GM21423 (cell line): ENCODE data around the gene DCAF10.
"Not testable (repeated sequence)": the region's sequence is repeated elsewhere in the genome, so short reads cannot be mapped to it uniquely, and the experiment has no call there.

Experiments
- ATAC-seq: cut with Tn5 transposase; IDR thresholded peaks from one replicate; pipeline ENCODE4 v1.9.1; 2021; ENCODE audit warnings: mild to moderate bottlenecking, moderate library complexity; ENCODE audit not compliant: unreplicated experiment

DCAF10 gene

GRCh38 chr9:37859043-37859442, 58.4 kb downstream of the DCAF10 start:
- ATAC-seq: no peak

DNA sequence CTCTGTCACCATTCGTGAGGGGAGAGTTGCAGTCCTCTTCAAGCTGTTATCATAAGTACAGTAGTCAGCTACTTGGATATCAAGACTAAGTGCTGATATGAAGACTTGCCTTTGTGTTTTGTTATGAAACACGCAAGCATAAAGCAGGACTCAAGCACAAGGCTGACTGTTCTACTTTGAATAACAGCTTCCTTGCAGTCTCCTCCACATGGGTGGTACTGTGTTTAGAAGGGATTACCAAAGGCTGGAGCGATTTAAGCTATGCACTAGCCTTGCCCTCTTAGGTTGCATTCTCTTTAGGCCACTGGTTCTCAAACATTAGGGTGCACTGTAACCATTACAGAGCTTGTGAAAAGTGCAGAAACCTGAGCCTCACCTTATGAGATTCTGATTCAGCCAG, 61.9 kb downstream of the DCAF10 start:
- ATAC-seq: no peak

DNA sequence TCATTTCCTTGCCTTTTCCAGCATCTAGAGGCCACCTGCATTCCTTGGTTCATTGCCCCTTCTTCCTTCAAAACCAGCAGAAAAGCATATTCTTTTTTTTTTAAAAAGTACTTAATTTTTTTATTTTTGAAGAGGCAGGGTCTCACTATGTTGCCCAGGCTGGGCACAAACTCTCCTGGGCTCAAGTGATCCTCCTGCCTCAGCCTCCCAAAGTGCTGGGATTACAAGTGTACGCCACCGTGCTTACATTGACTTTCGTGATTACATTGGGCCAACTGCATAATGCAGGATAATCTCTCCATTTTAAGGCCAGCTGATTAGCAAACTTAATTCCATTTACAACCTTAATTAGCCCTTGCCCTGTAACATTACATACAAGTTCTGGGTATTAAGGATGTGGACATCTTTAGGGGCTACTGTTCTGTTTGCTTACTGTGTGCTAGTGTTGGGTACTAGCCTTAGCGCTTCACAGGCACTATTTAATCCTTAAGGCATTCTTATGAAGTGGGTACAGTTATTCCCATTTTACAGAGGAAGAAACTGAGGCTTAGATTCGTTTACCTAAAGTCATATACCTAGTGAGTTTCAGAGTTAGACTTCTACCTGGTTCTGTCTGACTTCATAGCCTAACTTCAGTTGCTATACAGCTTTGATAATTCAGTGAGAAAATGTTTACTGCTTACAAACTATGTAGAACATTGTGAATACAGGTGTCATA, 69.6 kb downstream of the DCAF10 start:
- ATAC-seq: no peak

GRCh38 chr9:37870799-37871176, 70.2 kb downstream of the DCAF10 start:
- ATAC-seq: no peak

GRCh38 chr9:37873955-37874354, 73.4 kb downstream of the DCAF10 start:
- no peak for ATAC-seq

DNA sequence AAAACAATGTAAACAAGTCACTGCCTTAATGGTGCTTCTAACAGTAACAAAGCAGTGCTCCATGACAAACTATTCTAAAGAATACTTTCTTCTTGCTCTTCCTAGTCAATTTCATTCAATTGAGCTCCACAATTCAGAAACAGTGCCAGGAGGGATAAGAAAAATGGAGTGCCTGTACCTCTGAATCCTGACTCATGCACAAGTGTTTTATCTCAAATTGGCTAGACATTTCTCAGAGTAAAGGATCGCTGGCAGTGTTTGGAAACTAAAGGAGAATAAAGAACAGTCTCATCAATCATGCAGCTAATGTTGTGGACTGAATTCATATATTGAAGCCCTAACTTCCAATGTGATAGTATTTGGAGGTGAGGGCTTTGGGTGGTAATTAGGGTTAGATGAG, 75.8 kb downstream of the DCAF10 start:
- no peak for ATAC-seq

DNA sequence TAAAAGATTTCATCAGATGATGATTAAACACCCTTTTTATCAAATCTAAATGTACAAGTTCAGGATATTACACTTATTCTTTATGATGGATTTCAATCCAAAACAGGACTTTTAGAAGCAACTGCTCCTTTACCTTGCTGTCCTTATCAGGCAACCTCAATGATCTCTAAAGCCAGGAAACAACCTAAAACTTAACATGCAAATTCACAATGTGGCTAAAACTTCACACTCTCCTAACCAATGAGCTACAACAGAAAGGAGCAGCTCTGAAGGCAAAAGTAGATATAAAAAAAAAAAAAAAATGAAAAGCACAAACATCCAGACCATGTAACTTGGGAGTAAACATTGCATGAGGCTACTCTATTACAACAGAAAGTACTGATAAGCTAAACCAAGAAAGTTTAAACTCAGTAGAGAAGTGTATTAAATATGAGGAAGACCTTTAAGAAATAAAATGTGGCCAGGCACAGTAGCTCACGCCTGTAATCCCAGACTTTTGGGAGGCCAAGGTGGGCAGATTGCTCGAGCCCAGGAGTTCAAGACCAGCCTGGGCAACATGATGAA, 80.4 kb downstream of the DCAF10 start:
- ATAC-seq: no peak

DNA sequence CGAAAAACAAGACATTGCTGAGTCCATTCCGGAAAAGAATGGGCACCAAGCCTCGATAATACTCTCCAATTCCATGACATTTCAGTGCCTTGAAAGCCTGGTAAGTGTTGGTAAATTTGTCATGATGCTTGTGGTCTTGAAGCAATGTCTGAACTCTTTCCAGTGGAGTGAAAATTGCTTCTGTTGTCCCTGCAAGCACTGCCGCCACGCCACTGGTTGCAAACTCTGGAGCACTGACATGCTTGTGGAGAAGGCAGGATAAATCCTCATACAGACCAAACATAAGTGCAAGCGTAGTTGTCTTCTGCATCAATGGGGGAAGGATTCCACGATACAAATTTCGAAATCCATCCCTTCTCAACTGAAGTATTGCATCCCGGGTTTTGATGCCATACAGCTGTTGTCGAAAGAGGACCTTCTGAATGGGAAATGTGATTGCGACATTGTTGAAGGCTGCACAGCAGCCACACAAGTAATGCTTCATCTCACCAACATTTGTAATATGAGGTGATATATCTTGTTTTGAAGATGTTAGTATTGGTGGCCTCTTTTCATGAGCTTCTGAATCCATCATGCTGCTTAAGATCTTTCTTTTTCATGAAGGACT, 87.5 kb downstream of the DCAF10 start:
- not testable (repeated sequence) for ATAC-seq

DNA sequence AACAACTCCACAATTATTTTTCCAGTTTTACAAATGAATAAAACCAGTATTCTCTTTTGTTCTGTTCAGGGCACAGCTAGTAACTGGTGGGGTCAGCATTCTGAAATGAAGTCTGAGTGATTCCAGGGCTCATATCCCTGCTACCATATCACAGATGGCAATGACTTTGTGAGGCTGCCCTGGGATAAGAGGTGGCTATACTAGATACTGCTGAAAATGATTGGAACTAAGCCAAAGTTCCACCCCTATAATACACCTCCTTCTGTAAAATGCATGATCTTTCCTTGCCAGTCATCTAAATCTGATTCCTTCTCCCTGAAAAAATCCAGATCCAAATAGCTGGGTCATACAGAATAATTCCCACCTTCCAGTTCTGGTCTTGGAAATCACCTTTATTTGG, 88.9 kb downstream of the DCAF10 start:
- no peak for ATAC-seq

DNA sequence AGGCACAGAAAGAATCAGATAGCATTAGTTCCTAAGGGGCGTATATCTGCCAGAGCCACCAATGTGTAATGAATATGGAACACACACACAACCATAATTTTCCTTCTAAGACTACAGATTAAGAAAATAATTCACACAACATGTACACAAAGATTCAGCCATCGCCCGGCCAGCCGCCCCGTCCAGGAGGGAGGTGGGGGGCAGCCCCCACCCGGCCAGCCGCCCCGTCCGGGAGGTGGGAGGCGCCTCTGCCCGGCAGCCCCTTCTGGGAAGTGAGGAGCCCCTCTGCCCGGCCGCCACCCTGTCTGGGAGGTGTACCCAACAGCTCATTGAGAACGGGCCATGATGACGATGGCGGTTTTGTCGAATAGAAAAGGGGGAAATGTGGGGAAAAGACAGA, 90.4 kb downstream of the DCAF10 start:
- ATAC-seq: not testable (repeated sequence)

GRCh38 chr9:37892063-37892462, 91.5 kb downstream of the DCAF10 start:
- no peak for ATAC-seq

DNA sequence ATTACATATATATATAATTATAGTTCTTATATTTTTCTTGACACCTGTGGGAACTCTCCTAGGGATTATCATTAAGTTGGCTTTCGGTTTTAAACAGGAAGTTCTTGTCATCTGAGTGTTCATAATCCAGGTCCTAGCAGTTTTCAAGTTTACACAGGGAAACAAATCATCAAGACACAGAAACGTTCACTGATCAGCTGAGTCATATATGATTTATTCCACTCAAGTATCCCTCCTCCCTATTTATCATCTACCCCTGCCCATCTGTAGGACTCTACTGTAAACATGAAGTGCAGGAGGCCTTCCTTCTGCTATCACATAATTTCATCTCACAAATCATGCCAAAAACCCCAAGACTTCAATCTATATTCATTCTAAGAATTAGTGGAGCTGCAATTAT, 97.1 kb downstream of the DCAF10 start:
- ATAC-seq: no peak

DNA sequence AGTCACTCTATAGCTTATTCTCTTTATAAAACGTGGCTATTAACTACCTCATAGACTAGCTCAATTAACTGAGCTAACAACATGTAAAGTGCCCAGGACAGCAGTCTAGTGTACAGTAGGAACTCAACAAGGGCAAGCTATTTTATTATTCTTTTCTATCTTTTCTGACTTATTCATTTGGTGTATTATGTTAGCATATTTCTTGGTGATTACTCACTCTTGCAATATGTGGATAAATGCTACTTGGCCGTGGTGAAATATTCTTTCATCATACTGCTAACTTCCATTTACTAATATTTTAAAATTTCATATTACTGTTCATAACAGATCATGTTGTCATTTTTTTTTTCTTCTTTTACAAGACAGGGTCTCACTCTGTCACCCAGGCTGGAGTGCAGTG, 98.4 kb downstream of the DCAF10 start:
- no peak for ATAC-seq

- ATAC-seq: no peak
These were observed 101.5 kb downstream of the DCAF10 start for GRCh38 chr9:37902131-37902530.

DNA sequence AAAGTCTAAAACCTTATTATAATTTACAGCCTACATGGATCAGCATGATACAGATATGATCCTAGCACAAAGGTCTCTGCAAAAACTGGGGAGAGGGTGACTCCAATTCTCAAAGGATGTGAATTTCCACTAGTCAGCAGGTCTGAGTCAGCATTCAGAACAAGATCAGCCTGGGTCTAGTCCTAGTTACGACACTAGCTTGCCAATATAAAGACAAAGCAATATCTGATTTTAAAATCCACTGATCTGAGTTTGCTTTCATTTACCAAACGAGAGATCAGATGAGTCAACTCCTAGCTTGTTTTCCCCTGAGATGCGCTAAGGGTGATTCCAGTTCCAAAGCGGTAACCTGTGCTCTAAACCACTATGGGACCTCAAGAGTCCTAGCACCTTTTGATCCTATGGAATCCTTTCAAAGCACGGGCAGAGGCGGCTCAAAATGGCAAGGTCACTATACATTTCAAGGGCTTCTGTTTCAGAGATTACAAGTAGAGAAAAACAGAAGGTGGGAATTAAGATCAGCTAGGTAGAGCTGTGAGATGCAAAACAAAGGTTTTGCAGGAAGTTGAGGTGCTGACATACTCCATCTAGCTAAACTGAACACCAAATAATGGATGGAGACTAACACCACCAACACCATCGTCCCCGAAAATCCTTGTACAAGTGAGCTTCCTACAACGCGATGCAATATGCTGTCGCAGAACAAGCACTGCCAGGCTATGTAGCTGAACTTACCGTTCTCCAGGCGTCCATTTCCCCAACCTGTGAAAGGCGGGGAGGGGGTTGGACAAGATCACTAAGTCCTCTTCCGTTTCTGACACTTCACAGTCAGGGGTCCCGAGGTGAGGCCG, 102.4 kb downstream of the DCAF10 start:
- ATAC-seq: peak; percentile 5

GRCh38 chr9:37903647-37904444, 103.2 kb downstream of the DCAF10 start, which contains the start of gene SLC25A51:
Gene SLC25A51, minus strand, starts transcription at chr9:37904127. Its CDS starts 15,577 bp downstream, at chr9:37888550.
- ATAC-seq: peak; percentile 82

- no peak for ATAC-seq
These were observed 104.0 kb downstream of the DCAF10 start for GRCh38 chr9:37904445-37905130.

- no peak for ATAC-seq
These were observed 104.5 kb downstream of the DCAF10 start for GRCh38 chr9:37905131-37905505.

DNA sequence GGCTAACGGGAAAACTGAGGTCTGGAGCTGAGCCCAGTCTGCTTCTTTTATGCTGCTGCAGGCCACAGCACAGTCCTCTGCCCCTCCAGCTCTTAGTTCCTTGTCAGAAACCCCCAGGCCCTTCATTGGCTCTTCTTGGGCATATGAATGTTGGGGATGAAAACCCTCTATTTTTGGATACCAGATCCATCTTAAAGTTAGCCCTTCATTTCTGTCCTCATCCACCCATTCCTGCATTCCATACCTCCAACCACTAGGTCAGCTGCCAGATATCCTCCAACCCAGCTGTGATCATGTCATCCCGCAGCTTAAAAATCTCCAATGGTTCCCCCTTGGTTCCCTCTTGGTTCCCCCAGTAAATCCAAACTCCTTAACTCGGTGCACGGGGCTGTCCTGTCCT, 105.2 kb downstream of the DCAF10 start:
- ATAC-seq: no peak
